ENCODE measurements around the gene GTF2IRD1. TPM values are rescaled to one million over a fixed set of nuclear protein-coding genes. Genes with fewer than 3 reads are reported as not detected.

GTF2IRD1 gene
- total RNA-seq, 1 experiment from 2014 or later, result 54.0 TPM

DNA sequence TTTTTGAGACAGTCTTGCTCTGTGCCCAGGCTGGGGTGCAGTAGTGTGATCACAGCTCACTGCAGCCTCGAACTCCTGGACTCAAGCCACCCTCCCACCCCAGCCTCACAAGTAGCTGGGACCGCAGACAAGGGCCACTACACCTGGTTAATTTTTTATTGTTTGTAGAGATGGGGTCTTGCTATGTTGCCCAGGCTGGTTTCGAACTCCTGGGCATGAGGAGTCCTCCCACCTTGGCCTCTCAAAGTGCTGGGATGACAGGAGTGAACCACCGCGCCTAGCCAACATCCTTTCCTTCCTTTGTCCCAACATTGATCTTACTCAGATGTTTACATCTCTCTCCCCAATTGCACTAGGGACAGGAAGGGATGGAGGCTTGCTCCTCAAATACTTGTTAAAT, 3.3 kb downstream of the GTF2IRD1 start:
- no peak for ATAC-seq
- POLR2A ChIA-PET, result no interaction called here
- DNase-seq (ENCODE audit: low read depth, low spot score), result no peak
- peaks cover 24% of the 10 kb centered on the region for H3K4me1 ChIP-seq (ENCODE audit: control insufficient read depth, insufficient read depth, low read length)
- H3K36me3 ChIP-seq (ENCODE audit: control insufficient read depth, insufficient read depth, low read length), result no peaks in the 10 kb centered on the region; the same call in 1 of the 2 replicates
- H3K27ac ChIP-seq (ENCODE audit: low read length), result no peak overlapping the region
- no peaks in the 10 kb centered on the region for H3K27me3 ChIP-seq (ENCODE audit: control insufficient read depth, insufficient read depth, low read length)
- H3K9me3 ChIP-seq (ENCODE audit: control insufficient read depth, insufficient read depth, low read depth, low read length), result no peaks in the 10 kb centered on the region
- intact Hi-C loops (cut with micrococcal nuclease; ENCODE audit: unreplicated experiment) (no loop called here), in situ Hi-C loops (cut with HindIII; ENCODE audit: low pct_unique_long_range_greater_than_20kb, low sequenced_read_pairs) (no loop called here)
- BruUV-seq (replicated peaks), result no TSS peak
- H3K4me3 ChIP-seq (ENCODE audit: low read depth in 2 of 2, low read length in 2 of 2), result no peak overlapping the region
- no peak for TF ChIP-seq POLR2AphosphoS5 (IDR thresholded peaks at IDR 0.05; ENCODE audit: low read depth, low read length)
- no peak for TF ChIP-seq TCF7L2 (IDR thresholded peaks at IDR 0.05; ENCODE audit: low read depth, low read length)
- TF ChIP-seq, protein P1, sequence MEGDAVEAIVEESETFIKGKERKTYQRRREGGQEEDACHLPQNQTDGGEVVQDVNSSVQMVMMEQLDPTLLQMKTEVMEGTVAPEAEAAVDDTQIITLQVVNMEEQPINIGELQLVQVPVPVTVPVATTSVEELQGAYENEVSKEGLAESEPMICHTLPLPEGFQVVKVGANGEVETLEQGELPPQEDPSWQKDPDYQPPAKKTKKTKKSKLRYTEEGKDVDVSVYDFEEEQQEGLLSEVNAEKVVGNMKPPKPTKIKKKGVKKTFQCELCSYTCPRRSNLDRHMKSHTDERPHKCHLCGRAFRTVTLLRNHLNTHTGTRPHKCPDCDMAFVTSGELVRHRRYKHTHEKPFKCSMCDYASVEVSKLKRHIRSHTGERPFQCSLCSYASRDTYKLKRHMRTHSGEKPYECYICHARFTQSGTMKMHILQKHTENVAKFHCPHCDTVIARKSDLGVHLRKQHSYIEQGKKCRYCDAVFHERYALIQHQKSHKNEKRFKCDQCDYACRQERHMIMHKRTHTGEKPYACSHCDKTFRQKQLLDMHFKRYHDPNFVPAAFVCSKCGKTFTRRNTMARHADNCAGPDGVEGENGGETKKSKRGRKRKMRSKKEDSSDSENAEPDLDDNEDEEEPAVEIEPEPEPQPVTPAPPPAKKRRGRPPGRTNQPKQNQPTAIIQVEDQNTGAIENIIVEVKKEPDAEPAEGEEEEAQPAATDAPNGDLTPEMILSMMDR (IDR thresholded peaks at IDR 0.05), result no peak
- TF ChIP-seq, protein P2, sequence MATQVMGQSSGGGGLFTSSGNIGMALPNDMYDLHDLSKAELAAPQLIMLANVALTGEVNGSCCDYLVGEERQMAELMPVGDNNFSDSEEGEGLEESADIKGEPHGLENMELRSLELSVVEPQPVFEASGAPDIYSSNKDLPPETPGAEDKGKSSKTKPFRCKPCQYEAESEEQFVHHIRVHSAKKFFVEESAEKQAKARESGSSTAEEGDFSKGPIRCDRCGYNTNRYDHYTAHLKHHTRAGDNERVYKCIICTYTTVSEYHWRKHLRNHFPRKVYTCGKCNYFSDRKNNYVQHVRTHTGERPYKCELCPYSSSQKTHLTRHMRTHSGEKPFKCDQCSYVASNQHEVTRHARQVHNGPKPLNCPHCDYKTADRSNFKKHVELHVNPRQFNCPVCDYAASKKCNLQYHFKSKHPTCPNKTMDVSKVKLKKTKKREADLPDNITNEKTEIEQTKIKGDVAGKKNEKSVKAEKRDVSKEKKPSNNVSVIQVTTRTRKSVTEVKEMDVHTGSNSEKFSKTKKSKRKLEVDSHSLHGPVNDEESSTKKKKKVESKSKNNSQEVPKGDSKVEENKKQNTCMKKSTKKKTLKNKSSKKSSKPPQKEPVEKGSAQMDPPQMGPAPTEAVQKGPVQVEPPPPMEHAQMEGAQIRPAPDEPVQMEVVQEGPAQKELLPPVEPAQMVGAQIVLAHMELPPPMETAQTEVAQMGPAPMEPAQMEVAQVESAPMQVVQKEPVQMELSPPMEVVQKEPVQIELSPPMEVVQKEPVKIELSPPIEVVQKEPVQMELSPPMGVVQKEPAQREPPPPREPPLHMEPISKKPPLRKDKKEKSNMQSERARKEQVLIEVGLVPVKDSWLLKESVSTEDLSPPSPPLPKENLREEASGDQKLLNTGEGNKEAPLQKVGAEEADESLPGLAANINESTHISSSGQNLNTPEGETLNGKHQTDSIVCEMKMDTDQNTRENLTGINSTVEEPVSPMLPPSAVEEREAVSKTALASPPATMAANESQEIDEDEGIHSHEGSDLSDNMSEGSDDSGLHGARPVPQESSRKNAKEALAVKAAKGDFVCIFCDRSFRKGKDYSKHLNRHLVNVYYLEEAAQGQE (IDR thresholded peaks at IDR 0.05; ENCODE audit: insufficient read depth in 1 of 2, low read depth in 2 of 2, low read length in 1 of 2), result no peak
- no peak for TF ChIP-seq SIN3A (IDR thresholded peaks at IDR 0.05; ENCODE audit: borderline replicate concordance, insufficient read depth, low read depth, low read length)
- CTCF ChIA-PET, result no interaction called here

DNA sequence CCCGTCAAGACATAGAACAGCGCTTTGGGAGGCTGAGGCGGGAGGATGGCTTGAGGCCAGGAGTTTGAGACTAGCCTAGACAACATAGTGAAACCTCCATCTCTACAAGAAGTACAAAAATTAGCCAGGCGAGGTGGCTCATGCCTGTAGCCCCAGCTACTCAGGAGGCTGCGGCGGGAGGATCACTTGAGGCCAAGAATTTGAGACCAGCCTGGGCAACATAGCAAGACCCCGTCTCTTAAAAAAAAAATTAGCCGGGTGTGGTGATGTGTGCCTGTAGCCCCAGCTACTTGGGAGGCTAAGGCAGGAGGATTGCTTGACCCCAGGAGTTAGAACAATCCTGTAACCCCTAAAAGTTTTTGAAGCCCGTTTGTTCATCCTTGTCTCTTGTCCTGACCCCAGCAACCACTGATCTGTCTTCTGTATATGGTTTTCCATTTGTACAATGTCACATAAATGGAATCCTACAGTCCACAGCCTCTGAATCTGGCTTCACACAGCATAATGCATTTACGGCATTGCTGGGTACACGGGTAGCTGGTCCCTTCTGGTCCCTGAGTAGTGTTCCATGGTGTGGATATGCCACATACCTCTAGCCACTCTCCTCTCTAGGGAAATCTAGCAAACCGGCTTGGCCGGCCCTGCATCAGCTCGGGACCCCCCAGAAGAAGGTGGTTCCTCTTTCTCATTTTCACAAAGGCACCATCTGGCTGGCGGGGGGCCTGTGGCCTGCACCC, 8.4 kb downstream of the GTF2IRD1 start:
- CTCF ChIA-PET, result no interaction called here
- Histone ChIP-seq H3K9me3 (ENCODE audit: control insufficient read depth, insufficient read depth, low read depth, low read length) (no peaks in the 10 kb centered on the region), H3K27ac (ENCODE audit: low read length) (no peak overlapping the region), H3K4me3 (ENCODE audit: low read depth in 2 of 2, low read length in 2 of 2) (no peak overlapping the region), H3K36me3 (ENCODE audit: control insufficient read depth, insufficient read depth, low read length) (no peaks in the 10 kb centered on the region), H3K4me1 (ENCODE audit: control insufficient read depth, insufficient read depth, low read length) (peaks cover 14% of the 10 kb centered on the region), H3K27me3 (ENCODE audit: control insufficient read depth, insufficient read depth, low read length) (no peaks in the 10 kb centered on the region)
- BruUV-seq (replicated peaks), result no TSS peak
- no peak for TF ChIP-seq TCF7L2 (IDR thresholded peaks at IDR 0.05; ENCODE audit: low read depth, low read length)
- ATAC-seq, result 0 out of 2 replicates have a peak, but pooled peaks have one; percentile 47
- no peak for DNase-seq (ENCODE audit: low read depth, low spot score)
- intact Hi-C loops (cut with micrococcal nuclease; ENCODE audit: unreplicated experiment) (no loop called here), in situ Hi-C loops (cut with HindIII; ENCODE audit: low pct_unique_long_range_greater_than_20kb, low sequenced_read_pairs) (no loop called here)
- POLR2A ChIA-PET, result no interaction called here

DNA sequence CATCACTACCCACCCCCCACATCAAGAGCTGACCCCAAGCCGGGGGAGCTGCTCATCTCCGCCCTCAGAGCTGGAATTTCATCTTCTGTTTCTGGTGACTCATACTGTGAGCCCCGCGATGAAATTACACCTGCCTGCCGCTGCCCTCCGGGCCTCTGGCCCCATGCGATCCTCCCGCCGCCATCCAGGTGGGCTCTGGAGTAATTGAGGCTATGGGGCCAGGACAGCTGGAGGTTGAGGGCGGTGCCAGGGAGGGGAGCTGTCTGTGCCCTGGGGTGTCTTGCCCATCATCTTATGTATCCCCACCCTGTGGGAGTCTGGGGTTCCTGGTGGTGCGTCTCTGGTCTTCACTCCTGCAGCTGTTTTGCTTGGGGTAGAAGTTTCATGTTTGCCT, 9.0 kb downstream of the GTF2IRD1 start:
- ChIA-PET CTCF (no interaction called here), POLR2A (no interaction called here)
- Histone ChIP-seq H3K4me3 (ENCODE audit: low read depth in 2 of 2, low read length in 2 of 2) (no peak overlapping the region), H3K4me1 (ENCODE audit: control insufficient read depth, insufficient read depth, low read length) (peaks cover 14% of the 10 kb centered on the region), H3K9me3 (ENCODE audit: control insufficient read depth, insufficient read depth, low read depth, low read length) (no peaks in the 10 kb centered on the region), H3K36me3 (ENCODE audit: control insufficient read depth, insufficient read depth, low read length) (no peaks in the 10 kb centered on the region), H3K27me3 (ENCODE audit: control insufficient read depth, insufficient read depth, low read length) (no peaks in the 10 kb centered on the region), H3K27ac (ENCODE audit: low read length) (no peak overlapping the region)
- BruUV-seq (replicated peaks), result no TSS peak
- intact Hi-C loops (cut with micrococcal nuclease; ENCODE audit: unreplicated experiment) (no loop called here), in situ Hi-C loops (cut with HindIII; ENCODE audit: low pct_unique_long_range_greater_than_20kb, low sequenced_read_pairs) (no loop called here)
- no peak for DNase-seq (ENCODE audit: low read depth, low spot score)
- TF ChIP-seq, protein P1 (IDR thresholded peaks at IDR 0.05), result no peak
- no peak for ATAC-seq
